SU-DHL-6 (cell line): ENCODE data around the gene ZNF433.
"Not testable (repeated sequence)": the region's sequence is repeated elsewhere in the genome, so short reads cannot be mapped to it uniquely, and the experiment has no call there.

ENCODE experiments used
- H2AFZ ChIP-seq: fragments of 200-600 bp; sonication (generic); 2 replicates; pipeline ENCODE4 v1.6.1; 2014; ENCODE audit warnings: low read depth, mild to moderate bottlenecking, moderate library complexity, mixed read lengths, antibody characterized with exemption, low read length; ENCODE audit not compliant: severe bottlenecking
- H3F3A ChIP-seq: fragments of 200-600 bp; shearing (Covaris generic); 2 replicates; pipeline ENCODE4 v1.6.0; 2016; ENCODE audit warnings: antibody characterized with exemption, mild to moderate bottlenecking; ENCODE audit not compliant: insufficient read depth
- H3K27ac ChIP-seq: fragments of 200-600 bp; sonication (generic); 2 replicates; pipeline ENCODE4 v1.5.1; 2016; ENCODE audit warnings: low read depth, mild to moderate bottlenecking, low read length, moderate library complexity, mixed read lengths
- H3K27me3 ChIP-seq: fragments of 200-600 bp; sonication (generic), shearing (Covaris generic); 2 replicates; pipeline ENCODE4 v1.6.0; 2014; ENCODE audit warnings: mild to moderate bottlenecking, low read length
- H3K36me3 ChIP-seq: fragments of 200-600 bp; sonication (generic); 2 replicates; pipeline ENCODE4 v1.6.1; 2014; ENCODE audit warnings: mild to moderate bottlenecking, low read length, mixed read lengths
- H3K4me2 ChIP-seq: fragments of 300-600, 200-600 bp; shearing (Covaris generic), sonication (generic); 2 replicates; pipeline ENCODE4 v1.6.0; 2014; ENCODE audit warnings: low read length, low read depth, mild to moderate bottlenecking; ENCODE audit not compliant: poor library complexity, severe bottlenecking
- H3K4me3 ChIP-seq: fragments of 200-600 bp; sonication (generic); 2 replicates; pipeline ENCODE4 v1.5.1; 2014; ENCODE audit warnings: antibody characterized with exemption, low read length, mild to moderate bottlenecking, mixed read lengths; ENCODE audit not compliant: insufficient read depth, poor library complexity, severe bottlenecking
- H3K79me2 ChIP-seq: fragments of 200-600 bp; sonication (generic); 2 replicates; pipeline ENCODE4 v1.6.1; 2014; ENCODE audit warnings: mild to moderate bottlenecking, low read length, moderate library complexity; ENCODE audit not compliant: insufficient read depth
- H3K9ac ChIP-seq: fragments of 200-600 bp; sonication (generic); 2 replicates; pipeline ENCODE4 v1.7.0; 2014; ENCODE audit warnings: mild to moderate bottlenecking, low read length
- H3K9me2 ChIP-seq: fragments of 200-600 bp; sonication (generic); replicated peaks from 2 replicates; pipeline ENCODE4 v1.6.1; 2014; ENCODE audit warnings: low read length; ENCODE audit not compliant: insufficient read depth
- H3K9me3 ChIP-seq: fragments of 200-600 bp; sonication (generic); 2 replicates; pipeline ENCODE4 v1.6.1; 2014; ENCODE audit warnings: low read length, mixed read lengths; ENCODE audit not compliant: insufficient read depth
- H4K20me1 ChIP-seq: fragments of 200-600 bp; sonication (generic); 2 replicates; pipeline ENCODE4 v1.6.1; 2014; ENCODE audit warnings: low read depth, mild to moderate bottlenecking, antibody characterized with exemption, low read length, moderate library complexity, mixed read lengths
- EZH2phosphoT487 ChIP-seq: fragments of 200-600 bp; sonication (generic), shearing (Covaris generic); conservative IDR thresholded peaks from 2 replicates; pipeline ENCODE4 v1.6.1; 2018; ENCODE audit warnings: mild to moderate bottlenecking, antibody characterized with exemption, low read length, moderate library complexity, mixed read lengths
- TF ChIP-seq, protein P1 (sequence below): fragments of 200-600 bp; sonication (generic); IDR thresholded peaks from one replicate; pipeline ENCODE4 v1.5.1; 2017; ENCODE audit warnings: antibody characterized with exemption, mild to moderate bottlenecking, low read length, moderate library complexity; ENCODE audit not compliant: insufficient read depth, poor library complexity, severe bottlenecking

ZNF433 gene

DNA sequence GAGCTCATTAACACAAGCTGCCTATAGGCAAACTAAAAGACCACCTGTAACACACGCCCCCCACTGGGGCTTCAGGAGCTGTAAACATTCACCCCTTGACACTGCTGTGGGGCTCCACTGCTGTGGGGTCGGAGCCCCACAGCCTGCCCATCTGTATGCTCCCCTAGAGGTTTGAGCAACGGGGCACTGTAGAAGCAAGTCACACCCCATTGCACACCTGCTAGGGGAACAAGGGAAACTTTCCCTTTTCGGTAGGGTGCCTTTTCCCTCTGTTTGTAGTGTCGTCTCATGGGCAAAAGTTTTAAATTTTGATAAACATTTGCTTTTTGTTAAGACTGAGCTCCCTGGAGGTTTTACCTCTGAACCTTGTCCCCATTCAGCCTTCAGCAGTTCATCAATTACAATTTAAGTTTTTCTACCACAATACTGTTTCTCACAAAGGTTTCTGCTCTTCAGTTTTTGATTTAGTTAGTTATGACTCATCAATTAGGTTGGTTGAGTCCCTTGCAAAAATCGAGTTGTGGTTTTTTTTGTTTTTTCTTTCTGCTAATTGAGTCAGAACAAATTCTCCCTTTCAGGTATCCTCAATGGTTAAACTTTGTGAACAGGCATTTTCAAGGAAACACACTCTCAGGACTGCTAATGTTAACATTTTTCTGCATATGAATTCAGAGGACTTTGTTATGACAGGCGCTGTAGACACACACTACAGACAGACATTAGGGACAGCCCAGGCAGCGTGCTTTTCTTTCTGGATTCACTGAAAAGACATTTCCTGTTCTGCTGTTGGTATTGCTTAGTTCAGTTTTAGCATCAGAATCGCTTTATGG lies 35.1 kb downstream of the ZNF433 start:
- Histone ChIP-seq H3K9ac (no peak overlapping the region), H4K20me1 (no peaks in the 10 kb centered on the region), H2AFZ (no peak overlapping the region), H3K9me2 (no peaks in the 10 kb centered on the region), H3K4me3 (no peak overlapping the region), H3K27ac (peak overlapping the region; percentile 26; the same call in 1 of the 2 replicates), H3K4me2 (no peak overlapping the region), H3F3A (peaks cover 4% of the 10 kb centered on the region; the same call in 1 of the 2 replicates), H3K9me3 (no peaks in the 10 kb centered on the region), H3K79me2 (peaks cover 53% of the 10 kb centered on the region), H3K27me3 (no peaks in the 10 kb centered on the region), H3K36me3 (no peaks in the 10 kb centered on the region; the same call in none of the 2 replicates)
- no peak for TF ChIP-seq EZH2phosphoT487
- TF ChIP-seq, protein P1, sequence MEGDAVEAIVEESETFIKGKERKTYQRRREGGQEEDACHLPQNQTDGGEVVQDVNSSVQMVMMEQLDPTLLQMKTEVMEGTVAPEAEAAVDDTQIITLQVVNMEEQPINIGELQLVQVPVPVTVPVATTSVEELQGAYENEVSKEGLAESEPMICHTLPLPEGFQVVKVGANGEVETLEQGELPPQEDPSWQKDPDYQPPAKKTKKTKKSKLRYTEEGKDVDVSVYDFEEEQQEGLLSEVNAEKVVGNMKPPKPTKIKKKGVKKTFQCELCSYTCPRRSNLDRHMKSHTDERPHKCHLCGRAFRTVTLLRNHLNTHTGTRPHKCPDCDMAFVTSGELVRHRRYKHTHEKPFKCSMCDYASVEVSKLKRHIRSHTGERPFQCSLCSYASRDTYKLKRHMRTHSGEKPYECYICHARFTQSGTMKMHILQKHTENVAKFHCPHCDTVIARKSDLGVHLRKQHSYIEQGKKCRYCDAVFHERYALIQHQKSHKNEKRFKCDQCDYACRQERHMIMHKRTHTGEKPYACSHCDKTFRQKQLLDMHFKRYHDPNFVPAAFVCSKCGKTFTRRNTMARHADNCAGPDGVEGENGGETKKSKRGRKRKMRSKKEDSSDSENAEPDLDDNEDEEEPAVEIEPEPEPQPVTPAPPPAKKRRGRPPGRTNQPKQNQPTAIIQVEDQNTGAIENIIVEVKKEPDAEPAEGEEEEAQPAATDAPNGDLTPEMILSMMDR, result no peak

DNA sequence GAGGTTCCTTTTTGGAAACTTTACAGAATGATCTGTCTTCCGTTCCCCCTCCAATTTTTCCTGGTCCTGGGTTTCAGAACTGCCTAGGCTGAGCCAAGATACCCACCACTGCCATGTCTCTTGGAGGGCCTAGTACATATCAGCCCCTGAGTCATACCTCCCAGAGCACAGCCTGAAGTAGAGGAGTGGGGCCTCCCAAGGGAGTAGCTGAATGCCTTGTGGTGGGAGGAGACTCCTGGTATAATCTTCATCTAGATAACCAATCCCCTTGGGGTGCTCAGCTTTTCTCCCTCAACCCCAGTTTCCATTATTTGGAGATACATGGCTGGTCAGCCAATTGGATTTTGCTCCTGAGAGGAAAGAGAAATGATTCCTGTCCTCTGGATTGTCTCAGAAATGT lies 40.3 kb downstream of the ZNF433 start:
- TF ChIP-seq, protein P1, result no peak
- no peak for TF ChIP-seq EZH2phosphoT487

DNA sequence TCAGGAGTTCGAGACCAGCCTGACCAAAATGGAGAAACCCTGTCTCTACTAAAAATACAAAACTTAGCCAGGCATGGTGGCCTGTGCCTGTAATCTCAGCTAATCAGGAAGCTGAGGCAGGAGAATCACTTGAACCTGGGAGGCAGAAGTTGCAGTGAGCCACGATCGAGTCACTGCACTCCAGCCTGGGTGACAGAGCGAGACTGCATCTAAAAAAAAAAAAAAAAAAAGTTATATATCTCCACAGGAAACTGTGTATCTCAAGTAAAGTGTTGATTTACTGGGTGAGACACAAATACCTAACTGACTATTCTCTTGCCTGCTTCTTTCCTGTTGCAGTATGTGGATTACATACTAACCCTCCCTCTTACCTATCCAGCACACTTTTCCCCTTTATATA lies 43.6 kb downstream of the ZNF433 start:
- not testable (repeated sequence) for H3K9me3 ChIP-seq, H3K4me3 ChIP-seq, H2AFZ ChIP-seq, H3K27ac ChIP-seq, H3K4me2 ChIP-seq, H3F3A ChIP-seq, H3K9me2 ChIP-seq, H3K36me3 ChIP-seq, H3K9ac ChIP-seq, H3K27me3 ChIP-seq
- H3K79me2 ChIP-seq, result peaks cover 84% of the 10 kb centered on the region
- H4K20me1 ChIP-seq, result peaks cover 10% of the 10 kb centered on the region; the same call in 1 of the 2 replicates

More for the DNA sequence above, 40.3 kb downstream of the ZNF433 start:
- H3K9me3 ChIP-seq, result no peaks in the 10 kb centered on the region
- no peak overlapping the region for H3K27ac ChIP-seq
- no peak overlapping the region for H2AFZ ChIP-seq
- no peaks in the 10 kb centered on the region for H3K36me3 ChIP-seq
- H3K79me2 ChIP-seq, result peaks cover 93% of the 10 kb centered on the region
- H4K20me1 ChIP-seq, result peaks cover 5% of the 10 kb centered on the region; the same call in 1 of the 2 replicates
- no peak overlapping the region for H3K4me3 ChIP-seq
- no peaks in the 10 kb centered on the region for H3F3A ChIP-seq
- no peak overlapping the region for H3K4me2 ChIP-seq
- no peaks in the 10 kb centered on the region for H3K27me3 ChIP-seq
- H3K9ac ChIP-seq, result no peak overlapping the region
- H3K9me2 ChIP-seq, result no peaks in the 10 kb centered on the region

DNA sequence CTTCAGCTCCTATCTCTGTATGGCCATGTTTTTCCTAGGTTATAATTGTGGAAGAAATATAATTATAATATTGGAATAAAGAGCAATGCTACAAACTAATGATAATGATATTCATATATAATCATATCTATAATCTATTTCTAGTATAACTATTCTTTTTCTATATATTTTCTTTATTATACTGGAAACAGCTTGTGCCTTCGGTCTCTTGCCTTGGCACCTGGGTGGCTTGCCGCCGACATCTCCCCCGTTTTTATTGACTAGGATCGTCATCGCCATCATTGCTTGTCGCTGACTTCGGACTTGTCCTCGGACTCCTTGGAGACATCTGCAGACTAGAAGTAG lies 46.4 kb downstream of the ZNF433 start:
- H3K9me3 ChIP-seq, result no peaks in the 10 kb centered on the region
- H3K9ac ChIP-seq, result peak overlapping the region; percentile 83; the same call in 1 of the 2 replicates

More for the DNA sequence above, 46.4 kb downstream of the ZNF433 start:
- Histone ChIP-seq H3K36me3 (no peaks in the 10 kb centered on the region), H3K9me2 (no peaks in the 10 kb centered on the region), H4K20me1 (peaks cover 10% of the 10 kb centered on the region; the same call in 1 of the 2 replicates), H3K4me2 (peak overlapping the region; percentile 75), H3K27me3 (no peaks in the 10 kb centered on the region), H2AFZ (no peak overlapping the region), H3F3A (peaks cover 5% of the 10 kb centered on the region), H3K27ac (no peak overlapping the region), H3K4me3 (peak overlapping the region; percentile 97), H3K79me2 (peaks cover 59% of the 10 kb centered on the region)
- no peak for TF ChIP-seq EZH2phosphoT487
- TF ChIP-seq, protein P1, result no peak
